OCI-M2 (cell line): ENCODE measurements around the gene UMODL1.
"Not testable (repeated sequence)": the region's sequence is repeated elsewhere in the genome, so short reads cannot be mapped to it uniquely, and the experiment has no call there.

ENCODE experiments used
- DNase-seq: peaks from one replicate; lab custom pipeline; 2025; ENCODE audit not compliant: unreplicated experiment; lab: John Stamatoyannopoulos, UW

The UMODL1 gene

DNA sequence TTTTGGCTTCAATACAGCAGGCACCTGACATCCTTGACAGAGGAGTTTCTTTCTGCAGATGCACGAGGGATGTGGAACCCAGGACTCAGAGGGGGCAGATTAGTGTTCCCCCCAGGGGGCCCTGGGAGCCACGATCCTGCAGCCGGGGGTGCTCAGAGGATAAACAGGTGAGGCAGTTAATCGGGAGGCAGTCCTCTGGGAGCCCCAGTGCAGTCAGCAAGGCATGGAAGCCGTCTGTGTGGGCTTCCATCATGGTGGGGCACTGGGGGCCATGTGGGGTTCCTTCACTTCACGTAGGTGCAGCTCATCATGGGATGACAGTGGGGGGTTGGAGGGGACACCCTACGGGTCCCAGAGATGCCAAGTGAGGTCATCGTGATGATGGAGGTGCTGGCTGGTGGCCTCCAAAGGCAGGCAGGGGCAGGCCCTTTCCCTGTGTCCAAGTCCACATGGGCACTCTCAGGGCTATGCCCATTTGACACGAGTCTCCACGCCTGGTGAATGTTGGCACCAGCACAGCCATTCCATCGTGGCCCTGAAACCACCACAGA is 88.5 kb downstream of the UMODL1 start:
- DNase-seq, result no peak

GRCh38 chr21:42160111-42160721 is 89.1 kb downstream of the UMODL1 start:
- DNase-seq, result no peak

DNA sequence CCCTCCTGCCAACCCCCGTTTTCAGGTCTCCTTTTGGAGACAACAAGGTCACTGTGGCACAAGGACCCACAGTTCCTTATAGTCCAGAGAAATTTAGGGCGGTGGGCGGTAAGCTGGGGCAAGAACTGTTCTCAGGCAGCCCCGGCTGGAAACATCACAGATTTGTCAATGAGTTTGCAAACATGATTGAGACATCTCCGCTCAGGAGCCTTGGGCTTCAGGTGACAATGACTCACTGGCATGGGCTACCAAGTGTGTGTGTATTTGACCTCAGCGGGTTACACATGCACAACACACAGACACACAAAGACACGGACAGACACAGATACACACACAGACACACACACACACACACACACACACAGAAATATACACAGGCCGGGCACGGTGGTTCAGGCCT is 89.6 kb downstream of the UMODL1 start:
- DNase-seq, result no peak

- no peak for DNase-seq
These were observed 90.4 kb downstream of the UMODL1 start for GRCh38 chr21:42161401-42161955.

DNA sequence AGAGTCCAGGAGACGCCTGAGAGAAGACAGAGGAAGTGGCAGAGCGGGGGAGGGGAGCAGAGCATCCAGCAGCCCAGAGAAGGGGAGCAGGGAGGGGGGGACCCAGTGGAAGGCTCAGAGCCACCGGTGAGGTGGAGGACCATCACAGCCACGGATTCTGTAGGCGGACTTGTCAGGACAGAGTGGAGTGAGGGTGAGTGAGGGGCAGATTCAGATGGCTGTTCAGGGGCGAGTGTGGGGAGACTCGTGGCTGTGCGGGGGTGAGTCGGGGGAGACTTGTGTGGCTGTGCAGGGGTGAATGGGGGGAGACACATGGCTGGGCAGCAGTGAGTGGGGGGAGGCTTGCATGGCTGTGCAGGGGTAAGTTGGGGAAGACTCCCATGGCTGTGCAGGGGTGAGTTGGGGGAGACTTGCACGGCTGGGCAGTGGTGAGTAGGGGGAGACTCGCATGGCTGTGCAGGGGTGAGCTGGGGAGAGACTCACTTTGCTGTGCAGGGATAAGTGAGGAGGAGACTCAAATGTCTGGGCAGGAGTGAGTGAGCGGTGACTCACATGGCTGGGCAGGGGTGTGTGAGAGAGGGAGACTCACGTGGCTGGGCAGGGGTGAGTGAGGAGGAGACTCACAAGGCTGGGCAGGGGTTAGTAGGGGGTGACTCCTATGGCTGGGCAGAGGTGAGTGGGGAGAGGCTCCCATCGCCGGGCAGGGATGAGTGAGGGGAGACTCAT is 91.0 kb downstream of the UMODL1 start:
- DNase-seq, result no peak

GRCh38 chr21:42162831-42163510 is 91.9 kb downstream of the UMODL1 start:
- no peak for DNase-seq

DNA sequence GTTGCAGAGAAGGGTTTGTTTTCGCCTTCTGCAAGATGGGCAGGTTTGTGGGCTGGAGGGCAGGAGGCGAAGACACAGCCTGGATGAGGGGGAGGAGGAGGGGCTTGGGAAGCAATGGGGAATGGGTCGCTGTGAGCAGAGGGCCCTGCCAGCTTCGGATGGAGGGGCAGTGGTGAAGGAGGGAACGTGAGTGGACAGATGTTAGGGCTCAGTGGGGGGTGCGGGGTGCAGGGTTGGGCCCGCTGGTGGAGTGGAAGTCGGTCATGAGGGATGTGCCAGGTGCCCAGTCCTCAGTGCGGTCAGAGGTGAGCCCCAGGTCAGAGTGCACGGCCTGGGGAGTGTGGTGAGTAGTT is 92.4 kb downstream of the UMODL1 start:
- DNase-seq, result no peak

- DNase-seq, result no peak
These were observed 93.1 kb downstream of the UMODL1 start for GRCh38 chr21:42164064-42164789.

GRCh38 chr21:42164818-42165217 is 93.7 kb downstream of the UMODL1 start:
- DNase-seq, result no peak

DNA sequence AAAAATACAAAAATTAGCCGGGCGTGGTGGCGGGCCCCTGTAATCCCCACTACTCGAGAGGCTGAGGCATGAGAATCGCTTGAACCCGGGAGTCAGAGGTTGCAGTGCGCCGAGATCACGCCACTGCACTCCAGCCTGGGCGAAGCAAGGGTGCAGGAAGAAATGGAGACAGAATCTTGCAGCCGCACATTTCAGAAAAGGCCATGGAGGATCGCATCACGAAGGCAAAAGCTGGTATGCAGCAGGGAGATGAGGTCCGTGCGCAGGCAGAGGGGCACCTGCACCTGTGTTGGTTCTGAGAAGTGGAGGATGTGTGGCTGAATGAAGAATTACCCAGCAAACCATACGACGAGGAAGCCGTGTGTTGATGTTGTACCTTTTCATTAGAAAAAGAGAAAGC is 94.8 kb downstream of the UMODL1 start:
- DNase-seq, result no peak

GRCh38 chr21:42169758-42170157 is 98.6 kb downstream of the UMODL1 start:
- DNase-seq, result no peak

DNA sequence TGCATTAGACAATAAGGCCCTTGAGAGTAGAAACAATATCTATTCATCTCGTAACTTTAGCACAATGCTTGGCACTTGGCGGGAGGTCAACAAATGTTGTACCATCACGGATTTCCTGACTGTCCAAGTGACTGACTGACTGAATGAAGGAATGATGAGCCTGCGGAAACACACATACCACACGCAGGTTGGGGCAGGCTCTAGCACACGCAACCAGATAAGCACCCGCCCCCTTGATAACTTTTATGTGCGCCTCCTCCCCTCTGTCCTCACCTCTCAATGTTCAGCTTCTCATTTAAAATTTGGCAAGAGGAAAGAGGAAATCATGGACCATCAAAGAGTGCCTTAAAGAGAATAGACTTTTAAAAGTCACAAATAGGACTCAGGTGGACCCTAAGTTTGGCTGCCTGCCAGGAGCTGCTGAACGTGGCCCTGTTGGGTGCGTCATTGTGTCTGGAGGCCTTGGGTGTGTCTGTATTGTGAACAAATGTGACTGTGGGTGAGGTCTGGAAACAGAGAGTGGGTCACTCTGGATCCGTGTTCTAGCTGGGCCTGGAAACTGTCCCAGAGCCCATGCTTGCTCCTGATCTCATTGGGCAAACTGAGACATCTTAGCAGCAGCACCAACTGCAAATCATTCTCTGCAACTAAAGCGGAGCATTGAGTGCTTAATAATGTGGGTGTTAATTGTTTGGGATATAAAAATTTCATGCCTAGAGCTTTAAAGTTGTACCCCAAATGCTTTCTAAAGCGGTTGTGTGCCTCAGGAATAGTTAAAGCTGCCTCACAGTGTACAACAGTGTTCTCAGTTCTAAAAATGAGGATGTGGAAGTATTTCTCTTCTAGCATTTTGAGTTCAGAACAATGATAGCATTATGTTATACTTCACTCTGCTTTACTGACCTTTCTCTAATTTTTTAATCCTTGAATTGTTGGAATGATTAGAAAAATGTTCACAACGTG is 100.3 kb downstream of the UMODL1 start:
- no peak for DNase-seq

GRCh38 chr21:42172596-42173483 is 101.7 kb downstream of the UMODL1 start:
- DNase-seq, result no peak

- no peak for DNase-seq
These were observed 103.1 kb downstream of the UMODL1 start for GRCh38 chr21:42174173-42174572.

- no peak for DNase-seq
These were observed 104.1 kb downstream of the UMODL1 start for GRCh38 chr21:42175110-42175710.

DNA sequence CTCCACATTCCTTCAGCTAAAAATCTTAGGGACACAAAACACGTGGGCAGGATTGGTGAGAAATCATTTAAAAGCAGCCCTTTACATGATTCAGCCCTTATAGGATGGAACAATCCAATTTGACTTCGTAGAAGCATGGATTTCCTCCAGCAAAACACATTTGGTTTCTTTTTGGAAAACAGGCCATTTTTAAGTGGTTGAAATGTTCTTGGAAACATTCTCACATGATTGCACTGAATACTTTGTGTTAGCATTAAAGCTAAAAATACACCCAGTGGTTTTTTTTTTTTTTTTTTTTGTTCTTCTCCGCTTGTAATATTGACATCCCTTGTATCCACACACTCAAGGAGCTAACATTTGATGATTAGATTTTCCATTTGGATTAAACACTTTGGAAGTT is 105.7 kb downstream of the UMODL1 start:
- DNase-seq, result no peak

- no peak for DNase-seq
These were observed 108.2 kb downstream of the UMODL1 start for GRCh38 chr21:42179316-42179715.

DNA sequence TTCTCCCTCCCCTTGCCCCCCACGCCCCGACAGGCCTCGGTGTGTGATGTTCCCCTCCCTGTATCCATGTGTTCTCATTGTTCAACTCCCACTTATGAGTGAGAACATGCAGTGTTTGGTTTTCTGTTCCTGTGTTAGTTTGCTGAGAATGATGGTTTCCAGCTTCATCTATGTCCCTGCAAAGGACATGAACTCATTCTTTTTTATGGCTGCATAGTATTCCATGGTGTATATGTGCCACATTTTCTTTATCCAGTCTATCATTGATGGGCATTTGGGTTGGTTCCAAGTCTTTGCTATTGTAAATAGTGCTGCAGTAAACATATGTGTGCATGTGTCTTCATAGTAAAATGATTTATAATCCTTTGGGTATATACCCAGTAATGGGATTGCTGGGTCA is 108.9 kb downstream of the UMODL1 start:
- DNase-seq, result not testable (repeated sequence)
